ENCODE measurements around the gene CDC42EP4.

Gene CDC42EP4

DNA sequence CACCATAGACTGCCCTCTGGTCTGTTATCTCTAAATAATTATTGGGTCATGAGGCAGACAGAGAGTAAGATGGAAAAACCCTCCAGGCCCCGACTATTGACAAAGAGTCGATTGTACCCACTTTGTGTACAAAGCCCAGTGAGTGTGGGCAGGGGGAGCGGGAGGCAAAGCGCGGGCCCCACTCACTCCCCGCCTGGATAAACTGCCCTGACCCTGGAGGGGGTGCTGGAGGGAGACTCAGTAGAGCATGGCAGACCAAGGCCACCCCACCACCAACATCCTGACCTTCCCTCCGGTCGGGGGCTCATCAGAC, 38.9 kb downstream of the CDC42EP4 start:
- no peak overlapping the region for H3K27ac ChIP-seq (ENCODE audit: extremely low read depth, low read depth, low read length)
- ChIA-PET POLR2A (no interaction called here), CTCF (no interaction called here)
- TF ChIP-seq HOXD13 (CRISPR knock-in tag; IDR thresholded peaks at IDR 0.05; ENCODE audit: borderline replicate concordance): no peak
- TF ChIP-seq ZNF473 (tag by site-specific recombination; IDR thresholded peaks at IDR 0.05): no peak
- TF ChIP-seq ZNF654 (tag by site-specific recombination; IDR thresholded peaks at IDR 0.05; ENCODE audit: low read depth): no peak
- no peak for TF ChIP-seq ZNF561 (tag by site-specific recombination; IDR thresholded peaks at IDR 0.05; ENCODE audit: borderline replicate concordance)
- TF ChIP-seq, protein P1, sequence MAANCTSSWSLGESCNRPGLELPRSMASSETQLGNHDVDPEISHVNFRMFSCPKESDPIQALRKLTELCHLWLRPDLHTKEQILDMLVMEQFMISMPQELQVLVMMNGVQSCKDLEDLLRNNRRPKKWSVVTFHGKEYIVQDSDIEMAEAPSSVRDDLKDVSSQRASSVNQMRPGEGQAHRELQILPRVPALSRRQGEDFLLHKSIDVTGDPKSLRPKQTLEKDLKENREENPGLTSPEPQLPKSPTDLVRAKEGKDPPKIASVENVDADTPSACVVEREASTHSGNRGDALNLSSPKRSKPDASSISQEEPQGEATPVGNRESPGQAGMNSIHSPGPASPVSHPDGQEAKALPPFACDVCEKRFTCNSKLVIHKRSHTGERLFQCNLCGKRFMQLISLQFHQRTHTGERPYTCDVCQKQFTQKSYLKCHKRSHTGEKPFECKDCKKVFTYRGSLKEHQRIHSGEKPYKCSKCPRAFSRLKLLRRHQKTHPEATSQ (tag by site-specific recombination; IDR thresholded peaks at IDR 0.05): no peak
- no peak for TF ChIP-seq FEZF1 (tag by site-specific recombination; IDR thresholded peaks at IDR 0.05)
- no peak for TF ChIP-seq ZNF610 (tag by site-specific recombination; IDR thresholded peaks at IDR 0.05; ENCODE audit: borderline replicate concordance)
- no peak for TF ChIP-seq ZNF114 (tag by site-specific recombination; IDR thresholded peaks at IDR 0.05)
- no peak for TF ChIP-seq ZNF155 (tag by site-specific recombination; IDR thresholded peaks at IDR 0.05)
- TF ChIP-seq ZNF843 (tag by site-specific recombination; IDR thresholded peaks at IDR 0.05): no peak
- TF ChIP-seq MEIS1 (CRISPR knock-in tag; IDR thresholded peaks at IDR 0.05; ENCODE audit: borderline replicate concordance): no peak
- no peak for TF ChIP-seq ZNF624 (tag by site-specific recombination; IDR thresholded peaks at IDR 0.05)
- TF ChIP-seq ZNF174 (tag by site-specific recombination; IDR thresholded peaks at IDR 0.05): no peak
- no peak for TF ChIP-seq ZNF837 (tag by site-specific recombination; IDR thresholded peaks at IDR 0.05)
- no peak for TF ChIP-seq ZNF76 (tag by site-specific recombination; IDR thresholded peaks at IDR 0.05; ENCODE audit: borderline replicate concordance, low read depth)
- no peak for TF ChIP-seq ZNF664 (tag by site-specific recombination; IDR thresholded peaks at IDR 0.05)
- no peak for TF ChIP-seq ZNF558 (tag by site-specific recombination; IDR thresholded peaks at IDR 0.05)
- no peak overlapping the region for H3K4me3 ChIP-seq (ENCODE audit: low read depth, low read length)
- no peaks in the 10 kb centered on the region for H3K4me1 ChIP-seq (ENCODE audit: control insufficient read depth, insufficient read depth, low read length)
- no peaks in the 10 kb centered on the region for H3K9me3 ChIP-seq (ENCODE audit: control insufficient read depth, insufficient read depth, low read depth, low read length)
- H3K36me3 ChIP-seq (ENCODE audit: control insufficient read depth in 2 of 2, insufficient read depth in 1 of 2, low read length in 2 of 2): no peaks in the 10 kb centered on the region

DNA sequence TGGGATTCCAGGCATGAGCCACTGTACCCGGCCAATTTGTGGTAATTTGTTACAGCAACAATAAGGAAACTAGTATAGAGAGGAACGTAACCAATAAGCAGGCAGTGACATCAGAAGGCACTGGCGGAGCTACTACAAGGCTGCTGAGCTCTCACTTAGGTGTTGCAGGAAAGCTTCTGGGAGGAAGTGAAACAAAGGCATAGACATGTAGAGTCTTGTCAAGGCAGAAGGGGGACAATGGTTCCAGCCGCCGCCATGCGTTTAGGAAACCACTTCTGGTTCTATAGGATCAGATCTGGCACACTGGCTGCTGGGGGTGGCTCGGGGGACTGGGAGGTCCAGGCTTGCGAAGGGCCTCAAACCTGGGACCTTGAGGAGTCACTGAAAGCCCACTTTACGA, 40.7 kb downstream of the CDC42EP4 start:
- TF ChIP-seq, protein P2, sequence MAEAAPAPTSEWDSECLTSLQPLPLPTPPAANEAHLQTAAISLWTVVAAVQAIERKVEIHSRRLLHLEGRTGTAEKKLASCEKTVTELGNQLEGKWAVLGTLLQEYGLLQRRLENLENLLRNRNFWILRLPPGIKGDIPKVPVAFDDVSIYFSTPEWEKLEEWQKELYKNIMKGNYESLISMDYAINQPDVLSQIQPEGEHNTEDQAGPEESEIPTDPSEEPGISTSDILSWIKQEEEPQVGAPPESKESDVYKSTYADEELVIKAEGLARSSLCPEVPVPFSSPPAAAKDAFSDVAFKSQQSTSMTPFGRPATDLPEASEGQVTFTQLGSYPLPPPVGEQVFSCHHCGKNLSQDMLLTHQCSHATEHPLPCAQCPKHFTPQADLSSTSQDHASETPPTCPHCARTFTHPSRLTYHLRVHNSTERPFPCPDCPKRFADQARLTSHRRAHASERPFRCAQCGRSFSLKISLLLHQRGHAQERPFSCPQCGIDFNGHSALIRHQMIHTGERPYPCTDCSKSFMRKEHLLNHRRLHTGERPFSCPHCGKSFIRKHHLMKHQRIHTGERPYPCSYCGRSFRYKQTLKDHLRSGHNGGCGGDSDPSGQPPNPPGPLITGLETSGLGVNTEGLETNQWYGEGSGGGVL (tag by site-specific recombination; IDR thresholded peaks at IDR 0.05): no peak
- TF ChIP-seq SCRT2 (tag by site-specific recombination; IDR thresholded peaks at IDR 0.05) (no peak), ZNF623 (tag by site-specific recombination; IDR thresholded peaks at IDR 0.05) (no peak), ZNF777 (tag by site-specific recombination; IDR thresholded peaks at IDR 0.05; ENCODE audit: borderline replicate concordance) (no peak), SP7 (tag by site-specific recombination; IDR thresholded peaks at IDR 0.05) (no peak), ZFP37 (tag by site-specific recombination; IDR thresholded peaks at IDR 0.05) (no peak), ZNF341 (tag by site-specific recombination; IDR thresholded peaks at IDR 0.05; ENCODE audit: low read depth) (no peak), KLF1 (tag by site-specific recombination; IDR thresholded peaks at IDR 0.05) (no peak), ZNF555 (tag by site-specific recombination; conservative IDR thresholded peaks at IDR 0.05) (no peak), ZNF366 (tag by site-specific recombination; conservative IDR thresholded peaks at IDR 0.05) (no peak), ZNF214 (tag by site-specific recombination; IDR thresholded peaks at IDR 0.05; ENCODE audit: borderline replicate concordance) (no peak)
- TF ChIP-seq, protein P3, sequence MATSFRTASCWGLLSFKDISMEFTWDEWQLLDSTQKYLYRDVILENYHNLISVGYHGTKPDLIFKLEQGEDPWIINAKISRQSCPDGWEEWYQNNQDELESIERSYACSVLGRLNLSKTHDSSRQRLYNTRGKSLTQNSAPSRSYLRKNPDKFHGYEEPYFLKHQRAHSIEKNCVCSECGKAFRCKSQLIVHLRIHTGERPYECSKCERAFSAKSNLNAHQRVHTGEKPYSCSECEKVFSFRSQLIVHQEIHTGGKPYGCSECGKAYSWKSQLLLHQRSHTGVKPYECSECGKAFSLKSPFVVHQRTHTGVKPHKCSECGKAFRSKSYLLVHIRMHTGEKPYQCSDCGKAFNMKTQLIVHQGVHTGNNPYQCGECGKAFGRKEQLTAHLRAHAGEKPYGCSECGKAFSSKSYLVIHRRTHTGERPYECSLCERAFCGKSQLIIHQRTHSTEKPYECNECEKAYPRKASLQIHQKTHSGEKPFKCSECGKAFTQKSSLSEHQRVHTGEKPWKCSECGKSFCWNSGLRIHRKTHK (tag by site-specific recombination; IDR thresholded peaks at IDR 0.05): no peak
- H3K36me3 ChIP-seq (ENCODE audit: control insufficient read depth in 2 of 2, insufficient read depth in 1 of 2, low read length in 2 of 2): no peaks in the 10 kb centered on the region
- H3K4me1 ChIP-seq (ENCODE audit: control insufficient read depth, insufficient read depth, low read length): no peaks in the 10 kb centered on the region
- no peak overlapping the region for H3K4me3 ChIP-seq (ENCODE audit: low read depth, low read length)
- POLR2A ChIA-PET: no interaction called here
- no peaks in the 10 kb centered on the region for H3K9me3 ChIP-seq (ENCODE audit: control insufficient read depth, insufficient read depth, low read depth, low read length)
- CTCF ChIA-PET: no interaction called here
- no peak overlapping the region for H3K27ac ChIP-seq (ENCODE audit: extremely low read depth, low read depth, low read length)

Data from HEK293 (cell line).